Muscle of leg (tissue), 11 donors: ENCODE data around the gene ATAD2B. TPM values are rescaled to one million over a fixed set of nuclear protein-coding genes. Genes with fewer than 3 reads are reported as not detected.
"Not testable (repeated sequence)": the region's sequence is repeated elsewhere in the genome, so short reads cannot be mapped to it uniquely, and the experiment has no call there.

Experiments
- DNase-seq: peaks from one replicate; pipeline ENCODE4 v3.0.0; 2013
- H3K27ac ChIP-seq: one replicate; pipeline ENCODE4 v1.5.1; 2013; ENCODE audit warnings: mild to moderate bottlenecking, low read length, control low read depth
- H3K27me3 ChIP-seq: one replicate; pipeline ENCODE4 v1.6.1; 2013; ENCODE audit warnings: low read length; ENCODE audit not compliant: control insufficient read depth, insufficient read depth
- H3K36me3 ChIP-seq: one replicate; pipeline ENCODE4 v1.6.1; 2013; ENCODE audit warnings: low read length; ENCODE audit not compliant: control insufficient read depth, insufficient read depth
- H3K4me1 ChIP-seq: one replicate; pipeline ENCODE4 v1.6.1; 2013; ENCODE audit warnings: low read length; ENCODE audit not compliant: control insufficient read depth, insufficient read depth
- H3K4me3 ChIP-seq: one replicate; pipeline ENCODE4 v1.5.1; 2013; ENCODE audit warnings: low read length, control low read depth
- H3K9me3 ChIP-seq: replicated peaks from 2 replicates; pipeline ENCODE4 v1.6.1; 2013; ENCODE audit warnings: low read depth, low read length; ENCODE audit not compliant: control insufficient read depth
- WGBS: methylation state at CpG from one replicate; pipeline ENCODE4 v1.1.5; 2013; ENCODE audit warnings: missing lambda C conversion rate; ENCODE audit not compliant: insufficient coverage; 5-methylcytosine and 5-hydroxymethylcytosine counted together
- polyA plus RNA-seq, 8 donors: library from polyadenylated mRNA; unstranded; fragments of 120-200 nt; gene quantifications; one replicate each; pipeline versions ENCODE4 v1.2.1 to v1.2.3, GENCODE V29; 2013; ENCODE audit warnings: inconsistent platforms in 1 of 8, low replicate concordance in 1 of 8; ENCODE audit not compliant: insufficient read length in 8 of 8, insufficient read depth in 1 of 8
- total RNA-seq: library from RNA; stranded (reverse); fragments of 120-200 nt; gene quantifications from one replicate; pipeline ENCODE4 v1.2.4, GENCODE V29; 2013

Gene ATAD2B
- total and polyA plus RNA-seq, 9 donors = 10.2 to 17.6 (median 11.8) TPM

- no peaks in the 10 kb centered on the region for H3K4me1 ChIP-seq
- no peak overlapping the region for H3K4me3 ChIP-seq
- peak; percentile 32 for DNase-seq
- H3K36me3 ChIP-seq = peaks cover 14% of the 10 kb centered on the region
- peak overlapping the region; percentile 40 for H3K27ac ChIP-seq
- no peaks in the 10 kb centered on the region for H3K9me3 ChIP-seq
- no peaks in the 10 kb centered on the region for H3K27me3 ChIP-seq
- WGBS = no CpG with 5 or more reads among the region's 7 CpGs
Measured at GRCh38 chr2:23756593-23757292, 170.2 kb downstream of the ATAD2B start.

DNA sequence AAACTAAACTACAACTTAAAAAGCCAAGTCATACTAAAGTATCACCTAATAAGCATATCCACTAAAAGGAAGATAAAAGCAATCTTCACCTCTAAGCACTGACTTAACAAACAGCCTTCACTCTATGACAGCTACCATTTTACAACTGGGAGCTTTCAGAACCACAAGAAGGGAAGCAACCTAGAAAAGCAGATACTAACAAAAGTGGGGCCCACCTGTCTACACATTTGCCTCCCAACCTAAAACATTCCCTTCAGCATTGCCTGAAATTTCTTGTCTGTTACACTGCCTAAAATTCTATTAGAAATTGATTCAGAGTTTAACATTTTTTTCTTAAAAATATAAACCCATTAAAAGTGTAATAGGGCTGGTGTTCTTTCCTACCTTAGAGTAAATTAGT, 172.0 kb downstream of the ATAD2B start:
- DNase-seq = no peak
- H3K27me3 ChIP-seq = no peaks in the 10 kb centered on the region
- no peak overlapping the region for H3K27ac ChIP-seq
- peaks cover 16% of the 10 kb centered on the region for H3K36me3 ChIP-seq
- H3K4me3 ChIP-seq = no peak overlapping the region
- no peaks in the 10 kb centered on the region for H3K9me3 ChIP-seq
- no peaks in the 10 kb centered on the region for H3K4me1 ChIP-seq

DNA sequence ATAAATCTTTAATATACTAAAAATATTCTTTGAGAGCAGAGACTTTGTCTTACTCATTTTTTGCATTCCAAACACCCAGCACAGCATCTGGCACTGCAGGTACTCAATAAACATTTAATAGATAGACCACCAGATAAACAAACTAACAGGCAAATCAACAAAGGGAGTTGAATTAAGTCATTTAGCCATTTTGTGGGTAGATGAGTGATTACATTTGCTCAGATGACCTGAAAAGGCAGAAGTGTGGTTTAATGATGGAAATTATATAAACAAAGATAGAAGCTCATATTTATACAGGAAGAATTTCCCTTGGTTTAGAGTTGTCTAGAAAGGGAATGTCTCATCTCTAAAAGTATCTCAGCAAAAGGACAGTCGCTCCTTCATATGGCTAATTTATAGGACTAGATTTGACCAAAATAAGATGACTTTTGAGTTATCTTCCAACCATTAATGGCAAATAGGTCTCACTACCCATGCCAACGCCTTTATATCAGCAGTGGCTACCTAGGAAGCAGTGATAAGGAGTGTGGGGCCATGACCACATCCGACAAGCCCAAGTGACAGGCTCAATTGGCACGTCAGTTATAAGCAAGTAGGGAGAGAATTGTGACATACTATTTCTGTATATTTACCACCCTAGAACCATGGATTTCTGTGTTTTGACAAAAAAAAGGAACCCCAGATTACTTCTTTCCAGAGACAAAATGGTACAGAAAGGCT, 173.5 kb downstream of the ATAD2B start:
- no peak for DNase-seq
- peaks cover 16% of the 10 kb centered on the region for H3K36me3 ChIP-seq
- WGBS = no CpG with 5 or more reads among the region's 4 CpGs
- H3K4me1 ChIP-seq = no peaks in the 10 kb centered on the region
- H3K27me3 ChIP-seq = no peaks in the 10 kb centered on the region
- no peak overlapping the region for H3K27ac ChIP-seq
- no peaks in the 10 kb centered on the region for H3K9me3 ChIP-seq
- no peak overlapping the region for H3K4me3 ChIP-seq

DNA sequence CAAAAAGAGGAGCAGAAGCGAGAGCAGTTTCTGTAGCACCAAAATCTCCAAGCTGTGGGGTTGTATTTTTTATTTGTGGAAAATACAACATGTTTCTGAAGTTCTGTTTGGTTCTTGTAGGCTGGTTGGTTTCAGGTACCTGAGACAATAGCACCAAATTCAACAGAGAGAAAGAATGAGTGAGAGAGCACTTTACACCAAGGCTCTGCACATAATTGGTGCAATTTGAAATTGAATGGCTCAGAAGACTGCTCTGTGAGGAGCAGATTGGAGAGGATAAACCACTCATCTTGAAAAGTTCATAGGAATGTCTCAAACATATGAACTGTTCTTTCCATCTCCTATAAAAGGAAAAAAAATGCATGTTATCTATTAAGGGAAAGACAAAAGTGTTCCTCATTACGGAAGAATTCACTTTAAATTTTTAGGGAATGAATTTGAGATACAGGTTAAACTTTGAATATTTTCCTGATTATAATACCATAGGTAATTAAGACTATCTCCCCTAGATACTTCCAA, 175.1 kb downstream of the ATAD2B start:
- peaks cover 12% of the 10 kb centered on the region for H3K36me3 ChIP-seq
- no peak for DNase-seq
- no peaks in the 10 kb centered on the region for H3K4me1 ChIP-seq
- H3K27me3 ChIP-seq = no peaks in the 10 kb centered on the region
- H3K4me3 ChIP-seq = no peak overlapping the region
- WGBS = no CpG with 5 or more reads among the region's 2 CpGs
- H3K9me3 ChIP-seq = no peaks in the 10 kb centered on the region
- no peak overlapping the region for H3K27ac ChIP-seq

DNA sequence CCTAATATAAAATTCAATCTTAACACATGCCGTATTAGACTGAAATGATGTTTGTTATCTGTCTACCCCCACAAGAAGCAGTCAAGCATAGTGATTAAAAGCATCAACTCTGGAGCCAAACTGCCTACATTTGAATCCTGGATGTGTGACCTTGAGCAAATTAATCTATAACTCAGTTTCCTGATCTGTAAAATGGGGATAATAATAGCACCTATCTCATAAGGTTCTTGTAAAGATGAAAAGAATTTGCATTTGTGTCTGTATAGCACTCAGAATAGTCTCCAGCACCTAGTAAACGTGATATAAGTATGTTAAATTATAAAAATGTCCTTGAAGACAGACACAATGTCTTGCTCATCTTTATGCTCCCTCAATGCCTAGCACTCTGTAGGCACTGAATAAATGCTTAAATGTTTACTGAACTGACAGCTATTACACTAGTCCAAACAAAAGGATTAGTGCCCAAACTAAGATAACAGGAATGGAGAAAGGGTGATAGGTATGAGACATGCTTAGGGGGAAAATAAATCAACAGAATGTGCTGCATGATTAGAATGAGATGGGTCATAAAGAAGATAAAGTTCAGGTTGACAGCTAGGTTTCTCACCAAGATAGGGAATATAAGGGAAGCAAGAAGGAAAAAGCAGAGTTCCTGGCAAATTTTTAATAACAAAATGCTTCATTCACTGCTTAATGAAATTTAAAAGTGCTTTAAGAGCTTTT, 180.6 kb downstream of the ATAD2B start:
- no CpG with 5 or more reads among the region's 2 CpGs for WGBS
- Histone ChIP-seq H3K27ac (peak overlapping the region; percentile 60), H3K4me3 (no peak overlapping the region), H3K36me3 (no peaks in the 10 kb centered on the region), H3K4me1 (peaks cover 14% of the 10 kb centered on the region), H3K9me3 (no peaks in the 10 kb centered on the region), H3K27me3 (no peaks in the 10 kb centered on the region)
- no peak for DNase-seq

DNA sequence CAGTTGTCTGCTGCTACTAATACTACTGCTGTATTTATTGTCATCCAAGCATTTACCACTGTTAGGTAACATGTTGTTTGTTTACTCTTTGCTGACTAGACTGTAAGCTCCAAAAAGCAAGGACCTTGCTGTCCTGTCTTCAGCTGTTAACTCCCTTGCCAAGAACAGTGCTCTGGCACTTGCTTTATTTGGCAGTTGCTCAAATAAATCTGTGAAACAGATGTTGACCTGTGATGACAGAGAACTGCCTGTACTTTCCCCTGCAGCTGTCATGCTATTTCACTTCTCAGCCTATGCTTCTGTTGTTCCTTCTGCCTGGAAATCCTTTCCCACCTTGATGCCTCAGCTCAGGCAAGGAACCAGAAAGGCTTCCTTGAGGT, 181.2 kb downstream of the ATAD2B start:
- H3K4me1 ChIP-seq = peaks cover 14% of the 10 kb centered on the region
- H3K4me3 ChIP-seq = no peak overlapping the region
- H3K27ac ChIP-seq = peak overlapping the region; percentile 60
- H3K9me3 ChIP-seq = no peaks in the 10 kb centered on the region
- H3K27me3 ChIP-seq = no peaks in the 10 kb centered on the region
- H3K36me3 ChIP-seq = no peaks in the 10 kb centered on the region
- DNase-seq = peak; percentile 97

GRCh38 chr2:23745068-23745725, 181.7 kb downstream of the ATAD2B start:
- H3K4me1 ChIP-seq = peaks cover 14% of the 10 kb centered on the region
- H3K27ac ChIP-seq = peak overlapping the region; percentile 2
- H3K4me3 ChIP-seq = no peak overlapping the region
- no peaks in the 10 kb centered on the region for H3K9me3 ChIP-seq
- WGBS = 75% methylated on average over 3 of the region's 8 CpGs
- H3K36me3 ChIP-seq = no peaks in the 10 kb centered on the region
- DNase-seq = peak; percentile 65
- no peaks in the 10 kb centered on the region for H3K27me3 ChIP-seq

- WGBS = 100% methylated on average over 4 of the region's 9 CpGs
- H3K4me1 ChIP-seq, H3K9me3 ChIP-seq, DNase-seq, H3K4me3 ChIP-seq, H3K27ac ChIP-seq, H3K36me3 ChIP-seq, H3K27me3 ChIP-seq: not testable (repeated sequence)
Measured at GRCh38 chr2:23736783-23737182, 190.1 kb downstream of the ATAD2B start.

DNA sequence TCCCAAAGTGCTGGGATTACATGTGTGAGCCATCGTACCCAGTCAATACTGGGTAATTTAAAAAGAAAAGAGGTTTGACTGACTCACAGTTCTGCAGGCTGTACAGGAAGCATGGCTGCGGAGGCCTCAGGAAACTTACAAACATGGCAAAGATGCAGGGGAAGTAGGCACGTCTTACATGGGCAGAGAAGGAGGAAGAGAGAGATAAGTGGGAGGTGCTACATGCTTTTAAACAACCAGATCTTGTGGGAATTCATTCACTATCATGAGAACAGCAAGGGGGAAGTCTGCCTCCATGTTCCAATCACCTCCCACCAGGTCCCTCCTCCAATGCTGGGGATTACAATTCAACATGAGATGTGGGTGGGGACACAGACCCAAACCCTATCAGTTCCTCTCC, 192.5 kb downstream of the ATAD2B start:
- Histone ChIP-seq H3K36me3 (no peaks in the 10 kb centered on the region), H3K27ac (no peak overlapping the region), H3K4me1 (no peaks in the 10 kb centered on the region), H3K27me3 (no peaks in the 10 kb centered on the region), H3K9me3 (no peaks in the 10 kb centered on the region), H3K4me3 (no peak overlapping the region)
- DNase-seq = no peak
- 88% methylated on average over 1 of the region's 3 CpGs for WGBS

DNA sequence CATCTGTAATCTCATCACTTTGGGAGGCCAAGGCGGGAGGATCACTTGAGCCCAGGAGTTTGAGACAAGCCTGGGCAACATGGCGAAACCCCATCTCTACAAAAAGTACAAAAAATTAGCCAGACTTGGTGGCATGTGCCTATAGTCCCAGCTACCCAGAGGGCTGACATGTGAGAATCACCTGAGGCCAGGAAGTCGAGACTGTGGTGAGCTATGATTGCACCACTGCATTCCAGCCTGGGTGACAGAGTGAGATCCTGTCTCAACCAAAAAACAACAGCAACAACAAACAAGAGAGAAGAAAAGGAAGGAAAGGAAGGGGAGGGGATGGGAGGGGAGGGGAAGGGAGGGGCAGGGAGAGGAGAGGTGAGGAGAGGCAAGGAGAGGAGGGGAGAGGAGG, 203.9 kb downstream of the ATAD2B start:
- not testable (repeated sequence) for H3K4me3 ChIP-seq, H3K27me3 ChIP-seq, DNase-seq, H3K4me1 ChIP-seq, H3K36me3 ChIP-seq, H3K27ac ChIP-seq
- WGBS = 100% methylated on average over 1 of the region's 3 CpGs
- peaks cover 12% of the 10 kb centered on the region for H3K9me3 ChIP-seq
